Measurements from ENCODE around the gene OCLN.
"Not testable (repeated sequence)": the region's sequence is repeated elsewhere in the genome, so short reads cannot be mapped to it uniquely, and the experiment has no call there.

GRCh38 chr5:69472535-69473143, 20.0 kb upstream of the OCLN start:
- TF ChIP-seq EZH2phosphoT487 (IDR thresholded peaks at IDR 0.05; ENCODE audit: borderline replicate concordance, low read length); EZH2 (IDR thresholded peaks at IDR 0.05; ENCODE audit: low read length, unreplicated experiment); CTCF (conservative IDR thresholded peaks at IDR 0.05; ENCODE audit: low read depth, low read length): not testable (repeated sequence)

Measured in PC-3 (cell line).